GM12801 (cell line): ENCODE measurements around the gene RCAN2.

Source experiments
- TF ChIP-seq, protein P1 (sequence below): IDR thresholded peaks from one replicate; pipeline ENCODE4 v1.5.1; 2011; ENCODE audit warnings: control low read depth; ENCODE audit not compliant: insufficient read length; ENCODE audit errors: extremely low read depth

Gene RCAN2

DNA sequence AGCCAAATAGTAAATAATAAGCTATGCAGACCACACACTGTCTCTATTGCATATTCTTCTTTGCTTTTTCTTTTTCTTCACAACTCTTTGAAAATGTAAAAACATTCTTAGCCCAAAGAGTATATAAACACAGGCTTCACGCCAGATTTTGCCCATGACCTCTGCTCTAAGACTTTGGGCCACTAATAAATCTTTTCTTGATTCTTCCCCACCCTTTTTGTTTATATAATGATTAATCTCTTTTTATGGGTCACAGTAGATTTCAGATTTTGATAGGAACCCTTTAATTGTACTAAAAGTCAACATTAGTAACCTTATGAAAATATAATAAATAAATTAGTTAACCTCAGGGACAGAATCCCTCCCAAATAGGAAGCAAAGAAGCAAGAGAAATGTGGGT, 304.7 kb downstream of the RCAN2 start:
- TF ChIP-seq, protein P1, sequence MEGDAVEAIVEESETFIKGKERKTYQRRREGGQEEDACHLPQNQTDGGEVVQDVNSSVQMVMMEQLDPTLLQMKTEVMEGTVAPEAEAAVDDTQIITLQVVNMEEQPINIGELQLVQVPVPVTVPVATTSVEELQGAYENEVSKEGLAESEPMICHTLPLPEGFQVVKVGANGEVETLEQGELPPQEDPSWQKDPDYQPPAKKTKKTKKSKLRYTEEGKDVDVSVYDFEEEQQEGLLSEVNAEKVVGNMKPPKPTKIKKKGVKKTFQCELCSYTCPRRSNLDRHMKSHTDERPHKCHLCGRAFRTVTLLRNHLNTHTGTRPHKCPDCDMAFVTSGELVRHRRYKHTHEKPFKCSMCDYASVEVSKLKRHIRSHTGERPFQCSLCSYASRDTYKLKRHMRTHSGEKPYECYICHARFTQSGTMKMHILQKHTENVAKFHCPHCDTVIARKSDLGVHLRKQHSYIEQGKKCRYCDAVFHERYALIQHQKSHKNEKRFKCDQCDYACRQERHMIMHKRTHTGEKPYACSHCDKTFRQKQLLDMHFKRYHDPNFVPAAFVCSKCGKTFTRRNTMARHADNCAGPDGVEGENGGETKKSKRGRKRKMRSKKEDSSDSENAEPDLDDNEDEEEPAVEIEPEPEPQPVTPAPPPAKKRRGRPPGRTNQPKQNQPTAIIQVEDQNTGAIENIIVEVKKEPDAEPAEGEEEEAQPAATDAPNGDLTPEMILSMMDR: no peak

DNA sequence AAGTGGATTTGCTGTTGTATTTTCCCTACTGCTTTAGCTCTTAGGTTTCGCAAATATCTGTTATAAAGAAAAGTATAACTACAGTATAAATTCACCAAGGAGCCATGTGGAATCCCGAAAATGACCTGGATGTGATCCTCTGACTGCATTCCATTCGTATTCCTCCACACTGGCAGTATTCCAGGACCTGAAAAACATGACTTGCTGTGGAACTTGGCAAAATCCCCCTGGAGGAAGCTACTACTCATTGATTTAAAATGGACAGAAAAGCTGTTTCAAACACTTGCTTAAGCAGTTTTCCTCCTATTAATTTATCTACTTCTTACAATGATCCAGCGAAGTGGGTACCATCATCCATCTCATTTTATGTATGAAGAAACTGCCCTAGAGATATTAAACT, 307.1 kb downstream of the RCAN2 start:
- TF ChIP-seq, protein P1: no peak

DNA sequence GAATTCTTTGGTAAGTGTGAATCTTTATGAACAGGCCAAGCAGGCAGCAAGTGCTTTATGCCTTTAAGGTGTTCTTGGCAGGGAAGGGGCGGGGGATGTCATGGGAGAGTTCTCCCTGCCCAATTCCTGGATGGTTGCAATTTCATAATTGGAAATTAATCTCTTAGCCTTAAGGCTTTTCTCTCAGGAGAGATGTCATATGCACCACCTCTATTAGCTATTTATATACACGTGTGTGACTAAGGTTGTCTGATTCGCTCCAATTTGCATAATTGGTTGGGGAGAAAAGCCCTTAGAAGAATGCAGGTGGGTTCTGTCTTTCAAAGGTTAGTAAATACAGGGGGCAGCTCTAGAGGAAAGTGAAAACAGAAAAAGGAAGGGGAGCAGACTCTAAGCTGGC, 315.3 kb downstream of the RCAN2 start:
- TF ChIP-seq, protein P1: no peak

DNA sequence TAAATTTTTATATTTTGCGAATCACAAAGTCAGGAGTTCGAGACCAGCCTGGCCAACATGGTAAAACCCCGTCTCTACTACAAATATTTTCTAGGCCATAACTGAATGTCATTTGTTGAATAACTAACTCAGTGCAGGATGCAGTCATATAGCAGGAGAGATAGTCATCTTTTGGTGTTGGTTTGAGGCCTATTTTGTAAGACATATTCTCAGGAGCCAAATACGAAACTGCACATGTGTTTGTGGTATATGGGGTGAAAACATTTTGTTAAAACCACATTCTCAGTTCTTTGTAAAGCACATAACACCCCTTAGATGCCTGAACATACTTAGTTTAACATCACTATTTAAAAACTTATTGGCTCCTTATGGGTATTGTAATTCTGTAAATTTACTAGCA, 315.8 kb downstream of the RCAN2 start:
- TF ChIP-seq, protein P1: no peak

DNA sequence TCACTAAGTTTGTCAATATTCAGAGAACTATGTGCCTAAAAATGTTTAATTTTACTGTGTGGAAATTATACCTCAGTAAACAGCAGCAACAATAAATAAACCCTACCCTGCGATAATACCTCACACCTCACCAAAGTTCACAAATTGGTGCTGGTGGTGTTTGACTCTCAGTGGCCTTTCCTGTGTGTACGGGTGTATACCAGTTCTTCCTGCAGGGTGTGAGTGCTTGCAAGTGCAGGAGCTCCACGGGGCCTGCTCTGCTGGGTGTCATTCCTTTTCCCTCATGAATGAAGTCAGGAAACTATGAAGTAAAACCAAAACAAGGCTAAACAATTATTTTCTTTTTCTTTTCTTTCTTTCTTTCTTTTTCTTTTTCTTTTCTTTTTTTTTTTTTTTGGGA, 316.3 kb downstream of the RCAN2 start:
- TF ChIP-seq, protein P1: no peak

DNA sequence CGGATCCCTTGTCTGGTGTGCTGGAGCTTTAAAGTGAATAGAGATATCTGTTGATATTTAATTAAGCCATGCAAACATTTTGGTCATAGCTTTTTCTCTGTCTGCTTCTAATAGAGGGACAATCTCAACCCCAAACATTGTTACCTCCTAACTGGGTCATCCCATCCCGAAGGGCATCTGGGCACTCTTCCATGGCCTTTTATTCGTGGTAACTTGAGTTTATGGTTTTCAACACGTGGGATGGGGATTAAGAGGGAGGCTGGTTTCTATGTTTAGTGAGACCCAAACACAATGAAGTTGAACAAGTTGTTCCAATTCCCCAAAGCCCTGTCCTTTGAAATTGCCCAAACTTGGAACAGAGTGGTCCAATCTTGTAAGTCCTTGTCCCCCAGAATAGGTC, 319.1 kb downstream of the RCAN2 start:
- TF ChIP-seq, protein P1: no peak
